H1 (cell line): ENCODE data around the gene NMNAT3. TPM values are rescaled to one million over a fixed set of nuclear protein-coding genes. Genes with fewer than 3 reads are reported as not detected.

Experiments
- CTCF ChIA-PET: fragments of 300-600 bp; sonication (Branson Sonifier 250); formaldehyde crosslinking; loops from one replicate; lab custom pipeline; 2021; ENCODE audit not compliant: partially characterized antibody; lab: Charles Lee
- POLR2A ChIA-PET: fragments of 300-600 bp; sonication (Branson Sonifier 250); formaldehyde crosslinking; loops from one replicate; lab custom pipeline; 2021; ENCODE audit warnings: inconsistent platforms; ENCODE audit not compliant: partially characterized antibody; lab: Charles Lee
- DNase-seq, 2 experiments: peaks; one replicate each; pipeline versions ENCODE4 v3.0.0 to v3.0.0-alpha.2; 2010 to 2022; ENCODE audit warnings: low spot score in 2 of 2, low read depth in 1 of 2, mixed read lengths in 1 of 2
- FAIRE-seq: peaks from 2 replicates; lab custom pipeline; 2011; peaks lifted over from hg19 to GRCh38; lab: Jason Lieb, UNC
- H2AFZ ChIP-seq: 2 replicates; pipeline ENCODE4 v1.8.1; 2012; ENCODE audit warnings: low read length, inconsistent platforms
- H2AK5ac ChIP-seq: 2 replicates; pipeline ENCODE4 v1.6.1; 2013; ENCODE audit warnings: low read depth, low read length
- H2BK120ac ChIP-seq: replicated peaks from 2 replicates; pipeline ENCODE3; 2013; ENCODE audit warnings: low read depth, low read length, inconsistent platforms
- H2BK12ac ChIP-seq: 2 replicates; pipeline ENCODE4 v1.6.1; 2013; ENCODE audit warnings: low read depth, low read length
- H2BK15ac ChIP-seq: 2 replicates; pipeline ENCODE4 v1.6.1; 2013; ENCODE audit warnings: low read length
- H2BK20ac ChIP-seq: 2 replicates; pipeline ENCODE4 v1.6.1; 2013; ENCODE audit warnings: low read length
- H2BK5ac ChIP-seq: 2 replicates; pipeline ENCODE4 v1.6.1; 2013; ENCODE audit warnings: low read depth, low read length
- H3K14ac ChIP-seq: 2 replicates; pipeline ENCODE4 v1.6.1; 2013; ENCODE audit warnings: inconsistent platforms; ENCODE audit not compliant: insufficient read length
- H3K18ac ChIP-seq: 2 replicates; pipeline ENCODE4 v1.6.1; 2013; ENCODE audit warnings: low read length; ENCODE audit errors: extremely low read depth
- H3K23ac ChIP-seq: 2 replicates; pipeline ENCODE4 v1.6.1; 2013; ENCODE audit warnings: inconsistent platforms; ENCODE audit not compliant: insufficient read length
- H3K23me2 ChIP-seq: 2 replicates; pipeline ENCODE4 v1.6.1; 2013; ENCODE audit warnings: low read depth, low read length
- H3K27ac ChIP-seq: 2 replicates; pipeline ENCODE4 v1.6.1; 2011; ENCODE audit warnings: low read depth, low read length, inconsistent platforms
- H3K27me3 ChIP-seq, 4 experiments: replicated peaks in 1 of 4; 1 replicate in 1 of 4; 2 replicates in 3 of 4; pipeline versions ENCODE4 v1.6.1 to v1.8.1; 2011 to 2013; ENCODE audit warnings: low read length in 3 of 4, mild to moderate bottlenecking in 3 of 4, inconsistent platforms in 2 of 4, mixed read lengths in 2 of 4, moderate library complexity in 1 of 4; ENCODE audit not compliant: control insufficient read depth in 3 of 4, insufficient read depth in 3 of 4; ENCODE audit errors: extremely low read depth in 1 of 4
- H3K36me3 ChIP-seq, 4 experiments: 2 replicates each; pipeline versions ENCODE4 v1.6.1 to v1.8.1; 2011 to 2013; ENCODE audit warnings: mild to moderate bottlenecking in 4 of 4, low read length in 3 of 4, moderate library complexity in 2 of 4, control low read depth in 1 of 4, inconsistent platforms in 1 of 4; ENCODE audit not compliant: insufficient read depth in 4 of 4, control insufficient read depth in 2 of 4
- H3K4ac ChIP-seq: replicated peaks from 2 replicates; pipeline ENCODE3; 2013; ENCODE audit warnings: low read length, low read depth, mixed read lengths, inconsistent platforms; ENCODE audit not compliant: insufficient read length
- H3K4me1 ChIP-seq, 4 experiments: replicated peaks in 1 of 4; 1 replicate in 1 of 4; 2 replicates in 3 of 4; pipeline versions ENCODE4 v1.6.1 to v1.8.1; 2011 to 2013; ENCODE audit warnings: low read length in 3 of 4, inconsistent platforms in 2 of 4, mixed read lengths in 1 of 4; ENCODE audit not compliant: insufficient read depth in 4 of 4, control insufficient read depth in 3 of 4
- H3K4me2 ChIP-seq, 2 experiments: 2 replicates each; pipeline versions ENCODE4 v1.6.1 to v1.8.1; 2011 to 2013; ENCODE audit warnings: low read depth in 2 of 2, low read length in 2 of 2, control low read depth in 1 of 2, inconsistent platforms in 1 of 2, mild to moderate bottlenecking in 1 of 2; ENCODE audit not compliant: insufficient read depth in 1 of 2
- H3K4me3 ChIP-seq, 4 experiments: fragments of 200-600, 300-600 bp in 1 of 4; sonication (generic), shearing (Covaris generic), sonication (Bioruptor Twin) in 1 of 4; 2 replicates each; pipeline versions ENCODE4 v1.5.1 to v1.8.1; 2011 to 2016; ENCODE audit warnings: low read length in 4 of 4, low read depth in 3 of 4, control low read depth in 2 of 4, inconsistent platforms in 2 of 4, mild to moderate bottlenecking in 2 of 4, mixed read lengths in 1 of 4, moderate library complexity in 1 of 4; ENCODE audit not compliant: insufficient read depth in 2 of 4; ENCODE audit errors: extremely low read depth in 1 of 4
- H3K56ac ChIP-seq: replicated peaks from 2 replicates; pipeline ENCODE3; 2013; ENCODE audit warnings: low read depth, mild to moderate bottlenecking, mixed read lengths, low read length, inconsistent platforms; ENCODE audit not compliant: insufficient read length
- H3K79me1 ChIP-seq: 2 replicates; pipeline ENCODE4 v1.6.1; 2013; ENCODE audit warnings: low read depth, low read length, control low read depth
- H3K79me2 ChIP-seq, 2 experiments: 2 replicates each; pipeline versions ENCODE4 v1.6.1 to v1.8.1; 2012 to 2013; ENCODE audit warnings: low read length in 2 of 2, mild to moderate bottlenecking in 2 of 2, inconsistent platforms in 1 of 2; ENCODE audit not compliant: insufficient read depth in 2 of 2, control insufficient read depth in 1 of 2
- H3K9ac ChIP-seq, 4 experiments: replicated peaks in 1 of 4; 1 replicate in 1 of 4; 2 replicates in 3 of 4; pipeline versions ENCODE4 v1.6.1 to v1.8.1; 2011 to 2013; ENCODE audit warnings: low read depth in 3 of 4, low read length in 3 of 4, control low read depth in 2 of 4, mild to moderate bottlenecking in 2 of 4, moderate library complexity in 2 of 4, inconsistent platforms in 1 of 4; ENCODE audit errors: extremely low read depth in 1 of 4
- H3K9me3 ChIP-seq, 2 experiments: 2 replicates each; pipeline versions ENCODE4 v1.6.1 to v1.8.1; 2012 to 2013; ENCODE audit warnings: mild to moderate bottlenecking in 2 of 2, moderate library complexity in 2 of 2, control low read depth in 1 of 2, inconsistent platforms in 1 of 2, low read depth in 1 of 2, low read length in 1 of 2, mixed read lengths in 1 of 2; ENCODE audit not compliant: insufficient read depth in 2 of 2
- H4K20me1 ChIP-seq, 2 experiments: replicated peaks in 1 of 2; 2 replicates each; pipeline versions ENCODE3 to v1.8.1; 2011 to 2013; ENCODE audit warnings: inconsistent platforms in 2 of 2, low read length in 2 of 2, mild to moderate bottlenecking in 1 of 2; ENCODE audit not compliant: insufficient read depth in 2 of 2, control insufficient read depth in 1 of 2
- H4K5ac ChIP-seq: 2 replicates; pipeline ENCODE4 v1.6.1; 2013; ENCODE audit warnings: low read length, low read depth, mixed read lengths, inconsistent platforms; ENCODE audit not compliant: insufficient read length
- H4K8ac ChIP-seq: 2 replicates; pipeline ENCODE4 v1.8.0; 2013; ENCODE audit warnings: mild to moderate bottlenecking, moderate library complexity, low read length, inconsistent platforms; ENCODE audit not compliant: insufficient read depth; ENCODE audit errors: extremely low read depth
- H4K91ac ChIP-seq: replicated peaks from 2 replicates; pipeline ENCODE3; 2013; ENCODE audit warnings: low read length, mixed read lengths, inconsistent platforms; ENCODE audit not compliant: insufficient read length
- ATF3 ChIP-seq: IDR thresholded peaks from 2 replicates; pipeline ENCODE4 v1.6.1; 2011; ENCODE audit warnings: low read depth, mild to moderate bottlenecking, low read length; ENCODE audit not compliant: insufficient read depth
- BCL11A ChIP-seq, 2 experiments: IDR thresholded peaks; one replicate each; pipeline ENCODE4 v1.6.1; 2011; ENCODE audit warnings: low read depth in 2 of 2, low read length in 2 of 2, mild to moderate bottlenecking in 2 of 2
- CHD2 ChIP-seq: IDR thresholded peaks from 2 replicates; pipeline ENCODE4 v1.6.1; 2012; ENCODE audit warnings: low read length, improper control_type of control experiment
- CREB1 ChIP-seq: IDR thresholded peaks from 2 replicates; pipeline ENCODE4 v1.6.1; 2012; ENCODE audit warnings: inconsistent platforms
- E2F6 ChIP-seq: IDR thresholded peaks from 2 replicates; pipeline ENCODE4 v1.6.1; 2012; ENCODE audit warnings: inconsistent platforms
- EGR1 ChIP-seq: IDR thresholded peaks from 2 replicates; pipeline ENCODE4 v1.6.1; 2011; ENCODE audit warnings: low read depth, low read length, borderline replicate concordance
- HDAC2 ChIP-seq, 2 experiments: fragments of 300-600 bp in 1 of 2; sonication (generic) in 1 of 2; IDR thresholded peaks; 2 replicates each; pipeline ENCODE4 v1.6.1; 2011 to 2012; ENCODE audit warnings: low read depth in 2 of 2, low read length in 2 of 2, mild to moderate bottlenecking in 2 of 2, moderate library complexity in 2 of 2, borderline replicate concordance in 1 of 2, inconsistent platforms in 1 of 2
- MAFK ChIP-seq: IDR thresholded peaks from 2 replicates; pipeline ENCODE4 v1.6.1; 2012; ENCODE audit warnings: low read depth, mild to moderate bottlenecking, improper control_type of control experiment, low read length
- NANOG ChIP-seq: IDR thresholded peaks from 2 replicates; pipeline ENCODE4 v1.6.1; 2011; ENCODE audit warnings: low read length, low read depth, mild to moderate bottlenecking, inconsistent platforms; ENCODE audit not compliant: insufficient read depth, poor library complexity, severe bottlenecking
- PHF8 ChIP-seq: fragments of 200-600 bp; sonication (generic); conservative IDR thresholded peaks from 2 replicates; pipeline ENCODE4 v1.7.1; 2012; ENCODE audit warnings: low read depth, mild to moderate bottlenecking, inconsistent platforms, low read length, moderate library complexity
- RAD21 ChIP-seq, 2 experiments: IDR thresholded peaks in 1 of 2; conservative IDR thresholded peaks in 1 of 2; 2 replicates each; pipeline ENCODE4 v1.6.1; 2011; ENCODE audit warnings: low read depth in 2 of 2, low read length in 2 of 2, improper control_type of control experiment in 1 of 2, inconsistent platforms in 1 of 2, mild to moderate bottlenecking in 1 of 2, moderate library complexity in 1 of 2
- SP1 ChIP-seq: IDR thresholded peaks from 2 replicates; pipeline ENCODE4 v1.6.1; 2011; ENCODE audit warnings: low read depth, low read length
- TAF1 ChIP-seq: IDR thresholded peaks from 2 replicates; pipeline ENCODE4 v1.6.1; 2011; ENCODE audit warnings: mild to moderate bottlenecking, low read depth, low read length
- WGBS, 2 experiments: shearing (Covaris generic) in 1 of 2; methylation state at CpG; one replicate each; pipeline versions ENCODE4 v1.1.6 to v1.1.7; 2013 to 2015; ENCODE audit warnings: low lambda C conversion rate in 2 of 2, mixed read lengths in 2 of 2, inconsistent platforms in 1 of 2, low coverage in 1 of 2, missing lambda C conversion rate in 1 of 2; ENCODE audit not compliant: insufficient replicate concordance in 2 of 2, insufficient coverage in 1 of 2, insufficient read length in 1 of 2; ENCODE audit errors: extremely low coverage in 1 of 2, missing lambda C conversion rate in 1 of 2; 5-methylcytosine and 5-hydroxymethylcytosine counted together
- polyA plus RNA-seq, 7 experiments: library from polyadenylated mRNA; depleted of rRNA in 3 of 7; stranded (reverse) in 5 of 7; unstranded in 2 of 7; fragments of >200 nt in 5 of 7; fragments of 200-250 nt in 2 of 7; gene quantifications; 1 replicate in 5 of 7; 2 replicates in 1 of 7; 4 replicates in 1 of 7; pipeline versions ENCODE4 v1.2.1 to v1.2.3, GENCODE V29; 2011 to 2013; ENCODE audit warnings: missing spikeins in 2 of 7, mixed read lengths in 2 of 7
- total RNA-seq: library from RNA; stranded (reverse); fragmentation: NEBNext Ultra II Directional; extraction: Animal tissue kit (Norgen Biotek cat#: 25700); gene quantifications from 2 replicates; pipeline ENCODE4 v1.2.1, GENCODE V29; 2021

The NMNAT3 gene
- total and polyA plus RNA-seq, 2 of the 8 experiments (the other 6 are each of a cell fraction or from before 2014, with no cell fraction given), result 4.2 to 4.3 TPM

GRCh38 chr3:139534455-139534812 is 143.3 kb downstream of the NMNAT3 start:
- Histone ChIP-seq H3K27me3 (peaks cover 0 to 18% (median 13%) of the 10 kb centered on the region in 4 experiments; a peak in 4 of 7 replicates), H2AK5ac (no peak overlapping the region), H3K23me2 (peaks cover 4% of the 10 kb centered on the region; the same call in 1 of the 2 replicates), H4K8ac (no peak overlapping the region), H4K20me1 (no peaks in the 10 kb centered on the region), H3K9ac (no peak overlapping the region), H3K9me3 (no peaks in the 10 kb centered on the region; a peak in 1 of 4 replicates), H2BK20ac (no peak overlapping the region), H3K4ac (no peak overlapping the region), H2BK5ac (no peak overlapping the region), H2BK15ac (no peak overlapping the region), H3K79me1 (no peaks in the 10 kb centered on the region), H3K4me1 (peaks cover 4 to 24% (median 22%) of the 10 kb centered on the region in 4 experiments), H3K18ac (no peak overlapping the region), H2BK120ac (no peak overlapping the region), H3K79me2 (no peaks in the 10 kb centered on the region), H3K4me2 (no peak overlapping the region), H3K14ac (no peak overlapping the region), H3K27ac (no peak overlapping the region), H3K56ac (no peak overlapping the region), H4K91ac (no peak overlapping the region), H3K23ac (no peak overlapping the region), H3K36me3 (no peaks in the 10 kb centered on the region), H2BK12ac (no peak overlapping the region), H4K5ac (no peak overlapping the region), H3K4me3 (no peak overlapping the region), H2AFZ (no peak overlapping the region)
- no peak for DNase-seq
- no peak for FAIRE-seq
- ChIA-PET POLR2A (interaction anchor here (1.1 to 3.2 kb wide), 3 partner anchors 11 to 145 kb away, joined by 4 to 8 read pairs (median 5); partner anchors contain the start of gene COPB2), CTCF (interaction anchor here (0.8 to 3.2 kb wide), 7 partner anchors 9 to 138 kb away, joined by 3 to 14 read pairs (median 4); no protein-coding TSS in a partner anchor)
- 87% methylated on average over 1 of the region's 1 CpG; no CpG with 5 or more reads in 1 of the 2 experiments for WGBS, 2 experiments
- no peak for TF ChIP-seq PHF8
- TF ChIP-seq RAD21 (IDR thresholded peaks at IDR 0.05 in 1 of 2, conservative IDR thresholded peaks at IDR 0.05 in 1 of 2; ENCODE audit: low read depth in 2 of 2, low read length in 2 of 2), result no peak
- TF ChIP-seq MAFK, result no peak
- no peak for TF ChIP-seq EGR1
- no peak for TF ChIP-seq SP1
- no peak for TF ChIP-seq NANOG
- TF ChIP-seq TAF1, result no peak
- no peak for TF ChIP-seq ATF3
- TF ChIP-seq E2F6, result no peak
- no peak for TF ChIP-seq CREB1
- no peak for TF ChIP-seq CHD2
- no peak for TF ChIP-seq HDAC2 (IDR thresholded peaks at IDR 0.05; ENCODE audit: borderline replicate concordance in 1 of 2, low read depth in 2 of 2, low read length in 2 of 2)
- no peak for TF ChIP-seq BCL11A (IDR thresholded peaks at IDR 0.05; ENCODE audit: low read depth in 2 of 2, low read length in 2 of 2)
